DMS153 (cell line): ENCODE results near the gene HIPK2.
A peak's percentile ranks its signal among the peaks of the same experiment; 100 is the strongest.
"Not testable (repeated sequence)": the region's sequence is repeated elsewhere in the genome, so short reads cannot be mapped to it uniquely, and the experiment has no call there.

Source experiments
- DNase-seq: peaks from one replicate; lab custom pipeline; 2025; lab: John Stamatoyannopoulos, UW

The HIPK2 gene

DNA sequence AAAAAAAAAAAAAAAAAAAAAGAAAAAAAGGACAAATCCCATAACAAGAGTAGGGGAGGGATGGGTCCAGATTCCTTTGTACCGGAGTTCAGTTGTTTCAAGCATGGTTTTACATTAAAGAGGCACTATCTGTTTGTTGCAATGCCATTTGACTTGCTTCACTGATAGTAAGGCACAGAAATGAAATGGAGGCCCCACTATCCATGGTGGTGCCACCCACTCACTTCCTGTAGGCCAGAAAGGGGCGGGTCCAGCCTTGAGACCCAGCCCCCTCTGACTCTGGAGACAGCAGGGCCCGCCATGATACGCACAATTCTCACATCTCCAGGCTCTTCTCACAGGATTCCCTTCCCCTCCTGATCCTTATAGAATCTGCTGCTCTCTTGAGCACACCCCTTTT lies 154.3 kb downstream of the HIPK2 start:
- no peak for DNase-seq

DNA sequence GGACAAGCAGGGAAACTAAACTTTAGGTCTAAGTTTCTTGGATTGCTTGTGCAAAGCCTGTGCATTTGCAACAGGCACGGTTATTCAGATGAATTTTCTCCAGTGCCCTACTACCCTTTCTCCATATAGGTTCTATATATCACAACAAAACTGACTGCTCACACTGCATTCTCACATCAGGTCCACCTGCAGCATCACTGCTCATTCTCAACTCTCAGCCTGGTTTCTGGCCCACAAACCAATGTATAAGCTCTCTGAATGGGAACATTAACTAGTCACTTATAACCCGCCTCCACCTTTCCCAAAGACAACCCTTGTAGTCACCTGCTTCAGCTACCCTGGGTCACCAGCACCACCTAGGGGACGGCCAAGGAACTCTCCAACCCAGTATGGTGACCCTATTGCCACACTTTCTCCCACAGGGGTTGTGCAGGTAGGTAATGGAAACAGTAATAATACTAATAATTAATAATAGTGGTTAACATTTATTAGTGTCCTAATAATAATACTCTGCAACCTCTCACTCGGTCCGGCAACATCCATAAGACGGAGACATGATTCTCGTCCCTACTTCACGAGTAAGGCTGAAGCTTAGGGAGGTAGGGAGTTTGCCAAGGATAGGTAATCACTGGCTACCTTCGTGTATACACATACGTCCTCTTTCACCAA lies 157.0 kb downstream of the HIPK2 start:
- DNase-seq = peak; percentile 9

DNA sequence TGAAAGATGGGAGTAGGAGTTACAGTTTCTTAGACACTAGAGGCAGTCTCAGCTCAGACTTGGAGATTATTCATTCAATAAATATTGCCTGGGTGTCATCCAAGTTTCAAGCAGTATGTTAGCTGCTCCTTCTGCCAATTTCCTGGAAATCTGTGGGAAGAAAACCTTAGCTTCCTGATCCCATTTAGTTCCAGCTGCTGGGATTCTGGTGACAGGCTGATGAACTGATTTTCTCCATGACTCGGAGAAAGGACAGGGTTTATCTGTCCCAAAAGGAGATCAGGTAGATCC lies 158.5 kb downstream of the HIPK2 start:
- DNase-seq = no peak

DNA sequence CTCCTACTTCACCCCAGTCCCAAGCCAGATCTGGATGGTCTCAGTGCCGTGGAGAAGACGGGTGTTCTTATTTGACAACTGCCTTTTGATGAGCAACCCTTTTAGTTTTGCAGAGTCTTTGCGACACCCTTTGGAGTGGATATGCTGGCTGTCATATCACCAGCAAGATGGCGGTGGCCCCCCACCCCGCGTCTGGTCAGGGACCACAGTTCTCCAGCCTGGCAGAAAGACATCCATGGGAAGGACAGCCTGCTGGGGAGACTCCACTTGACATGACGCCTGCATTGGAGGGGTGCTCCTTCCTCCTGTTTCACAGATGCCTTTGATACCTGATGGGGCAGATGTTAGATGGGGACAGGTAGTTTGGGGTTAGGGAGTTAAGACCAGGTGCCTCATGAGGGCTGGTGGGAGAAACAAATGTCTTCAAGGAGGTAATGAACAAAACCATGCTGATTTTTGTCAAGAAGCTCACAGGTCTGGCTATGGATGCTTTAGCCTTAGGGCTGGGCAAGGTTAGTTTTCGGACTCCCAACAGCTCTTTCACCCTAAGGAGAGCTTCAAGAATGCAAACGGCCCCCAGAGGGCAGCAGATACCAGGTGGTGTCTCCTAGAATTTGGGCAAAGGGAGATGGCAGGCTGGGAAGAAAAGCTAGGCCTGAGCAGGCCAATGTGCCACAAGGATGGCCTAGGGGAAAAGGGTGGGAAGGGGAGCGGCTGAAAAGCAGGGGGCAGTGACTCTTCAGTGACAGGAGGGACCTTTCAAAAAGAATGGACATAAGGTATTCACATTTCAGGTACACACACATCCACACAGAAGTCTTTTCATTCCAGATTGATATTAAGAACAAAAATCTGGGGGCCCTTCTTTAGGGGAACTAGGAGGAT lies 159.1 kb downstream of the HIPK2 start:
- no peak for DNase-seq

DNA sequence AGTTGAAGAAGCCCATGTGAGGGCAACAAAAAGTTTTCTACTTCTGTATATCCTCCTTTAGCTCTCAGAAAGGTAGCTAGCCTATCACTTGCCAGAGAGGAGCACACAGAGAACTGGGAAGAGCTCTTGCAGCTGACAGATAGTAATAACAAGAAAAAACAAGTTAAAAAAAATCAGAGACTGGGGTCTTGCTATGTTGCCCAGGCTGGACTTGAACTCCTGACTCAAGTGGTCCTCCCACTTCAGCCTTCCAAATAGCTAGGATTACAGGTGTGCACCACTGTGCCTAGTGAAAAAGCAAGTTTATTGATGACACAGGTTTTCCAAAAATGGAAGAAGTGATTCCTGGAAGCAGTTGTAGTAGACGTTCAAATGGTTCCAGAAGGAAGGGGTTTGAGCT lies 160.7 kb downstream of the HIPK2 start:
- DNase-seq = no peak

- no peak for DNase-seq
Observed at GRCh38 chr7:139614886-139615285, 162.9 kb downstream of the HIPK2 start.

DNA sequence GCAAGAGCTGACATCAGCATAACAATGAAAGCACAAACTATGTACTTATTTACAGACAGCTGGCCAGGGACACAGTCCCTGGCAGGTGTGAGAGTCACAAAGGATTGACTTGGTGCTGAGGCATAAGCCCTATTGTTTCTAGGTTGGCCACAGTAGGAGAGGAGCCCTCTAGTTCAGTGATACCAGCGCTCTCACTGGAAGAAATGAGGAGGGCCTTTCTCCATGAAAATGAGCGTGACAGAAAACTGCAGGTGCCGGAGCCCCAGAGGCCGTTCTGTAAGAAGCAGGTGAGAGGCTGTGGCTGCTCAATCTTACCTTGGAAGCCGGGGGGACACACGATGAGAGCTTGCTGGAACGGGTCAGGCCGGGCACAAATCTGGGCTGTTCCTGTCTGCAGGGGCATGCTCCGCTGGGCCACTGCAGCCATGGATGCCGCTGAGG lies 163.8 kb downstream of the HIPK2 start:
- DNase-seq = peak; percentile 43

GRCh38 chr7:139611556-139611955 lies 166.2 kb downstream of the HIPK2 start:
- not testable (repeated sequence) for DNase-seq

- DNase-seq = no peak
Observed at GRCh38 chr7:139610595-139610994, 167.2 kb downstream of the HIPK2 start.

DNA sequence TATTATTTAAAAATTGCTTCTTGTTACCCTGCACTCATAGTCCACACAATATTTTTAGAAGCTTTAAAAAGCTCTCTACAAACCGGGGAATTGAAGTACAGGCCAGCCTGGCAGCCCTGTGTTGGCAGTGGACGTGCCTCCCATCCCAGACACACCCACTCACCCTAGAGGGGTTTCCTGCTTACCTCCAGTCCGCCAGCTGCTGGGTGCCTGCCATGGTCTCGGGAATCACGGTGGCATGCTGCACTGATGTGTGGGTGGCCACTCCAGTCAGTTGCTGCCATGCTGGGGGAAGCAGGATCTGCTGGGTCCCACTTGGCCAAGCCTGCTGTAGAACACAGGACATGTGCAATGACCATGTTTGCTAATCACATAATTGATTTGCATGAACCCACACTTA lies 173.9 kb downstream of the HIPK2 start:
- no peak for DNase-seq

DNA sequence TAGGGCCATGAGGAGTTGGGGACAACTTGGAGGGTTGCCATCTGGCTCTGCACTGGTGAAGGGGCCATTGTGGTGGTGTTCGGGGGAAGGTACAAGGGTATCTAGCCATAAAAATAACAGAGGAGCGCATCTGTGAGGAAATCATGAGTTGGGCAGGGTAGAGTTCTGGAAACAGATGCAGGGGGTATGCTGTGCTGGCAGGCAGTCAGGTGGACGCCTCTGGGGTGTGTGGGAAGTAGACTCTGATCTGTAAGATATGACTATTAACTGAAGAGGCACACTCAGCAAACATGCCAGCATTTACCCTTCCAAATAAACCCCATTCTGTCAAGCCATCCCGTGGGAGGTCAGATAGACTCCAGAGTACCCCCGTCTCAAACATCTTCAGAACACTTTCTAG lies 174.5 kb downstream of the HIPK2 start:
- no peak for DNase-seq

DNA sequence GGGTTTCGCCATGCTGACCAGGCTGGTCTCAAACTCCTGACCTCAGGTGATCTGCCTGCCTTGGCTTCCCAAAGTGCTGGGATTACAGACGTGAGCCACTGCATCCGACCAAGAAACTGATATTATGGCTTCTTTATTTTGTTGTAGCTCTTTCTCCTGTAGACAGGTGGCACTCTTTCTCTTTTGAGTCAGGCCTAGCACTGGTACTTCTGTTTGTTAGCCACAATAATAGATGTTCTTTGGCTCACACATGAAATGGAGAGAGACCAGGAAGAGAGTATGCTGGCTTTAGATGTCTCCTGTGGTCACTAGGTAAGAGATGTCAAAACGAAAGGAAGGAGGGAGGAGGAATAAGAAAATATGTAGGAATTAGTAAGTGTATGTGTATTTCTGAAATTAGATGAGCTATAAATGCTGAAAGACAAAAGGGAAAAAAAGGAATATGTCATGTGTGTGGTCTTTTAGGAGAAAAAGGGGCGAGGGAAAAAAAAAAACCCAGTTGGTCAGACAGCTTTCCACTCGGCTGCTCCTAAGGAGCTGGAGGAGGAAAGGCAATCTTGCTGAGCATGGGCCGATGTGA lies 175.6 kb downstream of the HIPK2 start:
- DNase-seq = peak; percentile 3

- DNase-seq = no peak
Observed at GRCh38 chr7:139601176-139601575, 176.6 kb downstream of the HIPK2 start.

GRCh38 chr7:139600306-139600705 lies 177.5 kb downstream of the HIPK2 start:
- no peak for DNase-seq

GRCh38 chr7:139598642-139599041 lies 179.2 kb downstream of the HIPK2 start:
- DNase-seq = peak; percentile 39

DNA sequence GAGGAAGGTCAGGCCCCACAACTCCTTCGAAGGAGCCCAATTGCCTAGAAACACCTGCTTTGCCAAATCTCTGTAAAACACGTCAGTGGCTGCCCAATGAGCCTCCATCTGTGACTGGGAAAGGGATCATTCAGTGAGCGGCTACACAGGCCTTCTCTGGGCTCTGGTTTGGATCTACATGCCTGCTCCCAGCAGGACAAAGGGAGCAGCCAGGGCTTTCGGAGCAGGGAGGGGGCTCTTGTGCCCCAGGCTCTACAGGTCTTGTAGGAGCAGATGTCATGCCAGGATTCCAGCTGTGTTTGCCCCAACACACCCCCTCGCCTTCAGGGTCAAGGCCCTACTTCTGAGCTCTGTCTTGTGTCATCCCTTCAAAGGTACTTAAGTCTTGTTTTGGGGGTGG lies 180.8 kb downstream of the HIPK2 start:
- DNase-seq = no peak

DNA sequence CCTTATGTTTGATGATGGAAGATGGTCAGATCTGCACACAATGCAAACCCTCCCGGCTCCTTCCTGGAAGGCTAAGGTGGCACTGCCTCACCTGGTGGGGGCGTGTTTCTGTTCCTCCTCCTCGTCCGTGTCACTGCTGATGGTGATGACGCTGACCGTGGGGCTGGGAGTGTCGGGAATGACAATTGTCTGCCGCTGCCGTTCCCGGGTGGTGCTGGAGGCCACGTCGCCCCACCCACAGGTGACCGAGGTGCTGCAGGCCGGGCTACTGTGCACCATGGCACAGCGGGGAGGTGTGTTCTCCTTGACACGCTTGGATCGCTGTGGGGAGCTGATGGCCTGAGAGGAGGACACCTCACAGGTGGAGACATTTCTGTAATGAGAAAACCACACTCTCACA lies 181.2 kb downstream of the HIPK2 start:
- DNase-seq = no peak

GRCh38 chr7:139595806-139596205 lies 182.0 kb downstream of the HIPK2 start:
- no peak for DNase-seq

DNA sequence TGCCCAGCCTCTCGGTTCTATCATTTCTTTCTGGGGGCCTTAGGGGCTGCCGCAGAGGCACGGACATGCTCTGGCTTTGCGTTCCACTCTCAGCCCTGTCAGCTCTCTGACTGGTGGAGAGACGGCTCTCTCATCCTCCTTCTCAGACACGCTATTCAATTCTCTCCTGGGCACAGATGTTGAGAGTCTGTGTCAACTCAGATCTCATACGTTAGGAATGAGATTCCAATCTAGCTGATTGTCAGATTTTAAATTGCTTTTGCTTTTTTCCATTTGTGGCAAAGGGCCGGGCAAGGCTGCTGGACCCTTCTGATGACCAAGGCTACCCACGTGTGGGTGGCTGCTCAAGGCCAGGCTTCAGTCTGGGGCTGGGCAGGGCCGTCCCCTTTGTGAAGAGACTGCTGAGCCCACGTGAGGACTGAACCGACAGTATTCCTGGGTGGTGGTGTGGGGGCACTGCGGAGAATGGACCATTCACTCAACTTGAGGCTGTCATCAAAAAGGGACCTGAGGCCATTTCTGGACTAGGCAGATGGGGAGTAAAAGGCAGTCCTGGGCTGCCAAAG lies 182.8 kb downstream of the HIPK2 start:
- no peak for DNase-seq

DNA sequence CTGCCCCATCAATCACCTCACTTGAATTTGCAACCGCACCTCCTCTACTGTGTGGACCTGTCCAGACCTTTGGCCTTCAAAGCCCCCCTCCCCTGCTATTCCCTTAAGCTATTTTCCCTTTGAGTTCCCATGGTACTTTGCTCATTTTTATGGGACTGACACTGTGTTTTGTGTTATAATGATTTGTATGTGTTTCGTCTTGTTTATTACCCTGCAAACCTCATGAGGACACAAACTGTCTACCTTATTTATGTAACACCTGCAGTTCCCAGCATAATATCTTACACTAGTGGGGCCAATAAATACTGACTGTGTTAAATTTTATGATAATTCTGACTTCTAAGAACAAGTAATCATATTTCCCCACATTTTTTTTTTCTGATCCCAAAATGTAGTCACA lies 183.7 kb downstream of the HIPK2 start:
- DNase-seq = no peak

DNA sequence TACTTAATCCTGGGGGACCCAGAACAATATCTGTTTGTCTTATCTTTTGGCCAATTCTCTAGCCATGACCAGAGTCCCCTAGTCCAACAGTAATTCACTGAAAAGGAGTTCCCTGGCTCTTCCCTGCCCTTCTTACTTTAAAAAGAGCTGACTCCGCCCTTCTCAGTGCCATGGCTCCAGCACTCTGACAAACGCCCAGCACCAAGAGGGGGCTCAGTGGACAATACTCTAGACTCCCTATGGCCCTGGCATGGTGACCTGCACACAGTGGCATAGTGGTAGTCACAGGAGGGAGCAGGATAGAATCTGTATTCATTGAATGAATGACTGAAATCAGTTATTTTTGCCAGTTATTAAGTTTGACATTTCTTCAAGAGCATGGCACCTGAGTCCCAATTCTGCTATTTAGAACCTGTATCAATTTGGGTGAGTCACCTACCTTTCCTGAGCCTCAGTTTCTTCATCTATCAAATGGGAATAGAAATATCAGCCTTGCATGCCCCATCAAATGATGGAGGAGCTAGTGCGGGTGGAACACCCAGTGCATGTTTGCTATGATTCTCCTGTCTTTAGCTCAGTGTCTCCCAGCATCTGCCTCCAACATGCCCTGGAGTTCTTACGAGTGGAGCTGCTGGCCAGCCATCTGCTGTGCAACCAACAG lies 184.9 kb downstream of the HIPK2 start:
- no peak for DNase-seq

GRCh38 chr7:139591550-139592195 lies 186.1 kb downstream of the HIPK2 start:
- no peak for DNase-seq
